H9 (cell line): ENCODE data around the gene TFR2. TPM values are rescaled to one million over a fixed set of nuclear protein-coding genes. Genes with fewer than 3 reads are reported as not detected.
A peak's percentile ranks its signal among the peaks of the same experiment; 100 is the strongest.

Source experiments
- DNase-seq: peaks from one replicate; pipeline ENCODE4 v3.0.0-alpha.2; 2017
- H2AFZ ChIP-seq: one replicate; pipeline ENCODE4 v1.6.1; 2013; ENCODE audit warnings: mild to moderate bottlenecking, low read length, control low read depth, moderate library complexity
- H2AK5ac ChIP-seq: 2 replicates; pipeline ENCODE4 v1.6.1; 2013; ENCODE audit warnings: low read length, control low read depth, mixed read lengths; ENCODE audit not compliant: insufficient read length
- H2BK120ac ChIP-seq: one replicate; pipeline ENCODE4 v1.6.1; 2013; ENCODE audit warnings: low read depth, mild to moderate bottlenecking, low read length, control low read depth, inconsistent platforms; ENCODE audit not compliant: poor library complexity, severe bottlenecking
- H2BK12ac ChIP-seq: 2 replicates; pipeline ENCODE4 v1.6.1; 2013; ENCODE audit warnings: low read length, control low read depth, mixed read lengths, low read depth; ENCODE audit not compliant: insufficient read length
- H2BK15ac ChIP-seq: 2 replicates; pipeline ENCODE4 v1.6.1; 2013; ENCODE audit warnings: low read depth, low read length, control low read depth
- H2BK20ac ChIP-seq: one replicate; pipeline ENCODE4 v1.6.1; 2013; ENCODE audit warnings: low read depth, mild to moderate bottlenecking, low read length, control low read depth, inconsistent platforms; ENCODE audit not compliant: poor library complexity, severe bottlenecking
- H2BK5ac ChIP-seq: 2 replicates; pipeline ENCODE4 v1.6.1; 2013; ENCODE audit warnings: low read length, control low read depth, mixed read lengths; ENCODE audit not compliant: insufficient read length
- H3K14ac ChIP-seq: 2 replicates; pipeline ENCODE4 v1.6.1; 2013; ENCODE audit warnings: low read length, control low read depth; ENCODE audit not compliant: insufficient read depth
- H3K18ac ChIP-seq: 2 replicates; pipeline ENCODE4 v1.6.1; 2013; ENCODE audit warnings: low read depth, mild to moderate bottlenecking, mixed read lengths, low read length, control low read depth; ENCODE audit not compliant: insufficient read length
- H3K23ac ChIP-seq: 2 replicates; pipeline ENCODE4 v1.6.1; 2013; ENCODE audit warnings: low read length, control low read depth, mixed read lengths, low read depth; ENCODE audit not compliant: insufficient read length
- H3K23me2 ChIP-seq: 2 replicates; pipeline ENCODE4 v1.6.1; 2013; ENCODE audit warnings: low read depth, mild to moderate bottlenecking, mixed read lengths, low read length, control low read depth; ENCODE audit not compliant: insufficient read length, poor library complexity, severe bottlenecking
- H3K27ac ChIP-seq: 2 replicates; pipeline ENCODE4 v1.5.1; 2013; ENCODE audit warnings: low read length, control low read depth, mixed read lengths, low read depth; ENCODE audit not compliant: insufficient read length
- H3K27me3 ChIP-seq: 2 replicates; pipeline ENCODE4 v1.6.1; 2013; ENCODE audit warnings: low read length, control low read depth, inconsistent platforms; ENCODE audit not compliant: insufficient read depth
- H3K4ac ChIP-seq: 2 replicates; pipeline ENCODE4 v1.6.1; 2013; ENCODE audit warnings: low read depth, mild to moderate bottlenecking, control low read depth, inconsistent platforms, low read length, moderate library complexity
- H3K4me1 ChIP-seq: 2 replicates; pipeline ENCODE4 v1.6.1; 2013; ENCODE audit warnings: low read length, control low read depth, inconsistent platforms; ENCODE audit not compliant: insufficient read depth
- H3K4me2 ChIP-seq: 2 replicates; pipeline ENCODE4 v1.6.1; 2013; ENCODE audit warnings: low read length, control low read depth, mixed read lengths; ENCODE audit not compliant: insufficient read length, insufficient read depth
- H3K56ac ChIP-seq: 2 replicates; pipeline ENCODE4 v1.6.1; 2013; ENCODE audit warnings: low read depth, mild to moderate bottlenecking, mixed read lengths, low read length, control low read depth; ENCODE audit not compliant: insufficient read length
- H3K79me1 ChIP-seq: 2 replicates; pipeline ENCODE4 v1.6.1; 2013; ENCODE audit warnings: low read depth, mild to moderate bottlenecking, moderate library complexity, low read length, control low read depth, inconsistent platforms; ENCODE audit not compliant: insufficient read depth, poor library complexity, severe bottlenecking
- H3K79me2 ChIP-seq: 2 replicates; pipeline ENCODE4 v1.6.1; 2013; ENCODE audit warnings: low read length, control low read depth, inconsistent platforms; ENCODE audit not compliant: insufficient read depth
- H3K9ac ChIP-seq: 2 replicates; pipeline ENCODE4 v1.6.1; 2013; ENCODE audit warnings: low read length, control low read depth, mixed read lengths; ENCODE audit not compliant: insufficient read length; ENCODE audit errors: extremely low read depth
- H3K9me3 ChIP-seq: one replicate; pipeline ENCODE4 v1.6.1; 2013; ENCODE audit warnings: low read depth, low read length, inconsistent platforms; ENCODE audit not compliant: control insufficient read depth
- H3T11ph ChIP-seq: one replicate; pipeline ENCODE4 v1.6.1; 2013; ENCODE audit warnings: mild to moderate bottlenecking, low read length, control low read depth, inconsistent platforms
- H4K20me1 ChIP-seq: one replicate; pipeline ENCODE4 v1.6.1; 2013; ENCODE audit not compliant: control insufficient read depth, insufficient read length, insufficient read depth
- H4K5ac ChIP-seq: 2 replicates; pipeline ENCODE4 v1.6.1; 2013; ENCODE audit warnings: low read depth, mild to moderate bottlenecking, mixed read lengths, low read length, control low read depth; ENCODE audit not compliant: insufficient read length
- H4K8ac ChIP-seq: replicated peaks from 2 replicates; pipeline ENCODE4 v1.6.1; 2013; ENCODE audit warnings: low read length, control low read depth, mixed read lengths, low read depth; ENCODE audit not compliant: insufficient read length
- H4K91ac ChIP-seq: 2 replicates; pipeline ENCODE4 v1.6.1; 2013; ENCODE audit warnings: low read depth, mild to moderate bottlenecking, moderate library complexity, mixed read lengths, low read length, control low read depth; ENCODE audit not compliant: insufficient read length
- H3K27ac Mint-ChIP-seq, 3 experiments: 2 replicates in 2 of 3; 3 replicates in 1 of 3; pipeline ENCODE4 v1.8.0; 2020 to 2021; ENCODE audit warnings: mixed read lengths in 3 of 3, mild to moderate bottlenecking in 1 of 3, moderate library complexity in 1 of 3
- H3K27me3 Mint-ChIP-seq: 2 replicates; pipeline ENCODE4 v1.8.0; 2021; ENCODE audit warnings: low read depth, mild to moderate bottlenecking, moderate library complexity, mixed read lengths
- H3K36me3 Mint-ChIP-seq, 3 experiments: 2 replicates in 2 of 3; 3 replicates in 1 of 3; pipeline ENCODE4 v1.8.0; 2020 to 2021; ENCODE audit warnings: low read depth in 3 of 3, mixed read lengths in 3 of 3; ENCODE audit not compliant: insufficient read depth in 1 of 3
- H3K4me1 Mint-ChIP-seq, 2 experiments: 2 replicates each; pipeline ENCODE4 v1.8.0; 2020; ENCODE audit warnings: mixed read lengths in 2 of 2
- H3K4me3 Mint-ChIP-seq, 2 experiments: 2 replicates in 1 of 2; 3 replicates in 1 of 2; pipeline ENCODE4 v1.8.0; 2020 to 2021; ENCODE audit warnings: mild to moderate bottlenecking in 2 of 2, mixed read lengths in 2 of 2, moderate library complexity in 1 of 2
- H3K9me3 Mint-ChIP-seq, 2 experiments: 2 replicates in 1 of 2; 3 replicates in 1 of 2; pipeline ENCODE4 v1.8.0; 2020; ENCODE audit warnings: mild to moderate bottlenecking in 2 of 2, mixed read lengths in 2 of 2, moderate library complexity in 1 of 2
- CTCF ChIP-seq: fragments of 200-600 bp; sonication (generic); conservative IDR thresholded peaks from 3 replicates; pipeline ENCODE4 v1.8.0; 2021; ENCODE audit warnings: antibody characterized with exemption, mild to moderate bottlenecking
- WGBS: extraction: QIAGEN DNeasy Blood & Tissue Kit; methylation state at CpG from one replicate; pipeline ENCODE4 v1.1.7; 2013; ENCODE audit warnings: missing lambda C conversion rate, low lambda C conversion rate, mixed read lengths; ENCODE audit not compliant: insufficient read length; ENCODE audit errors: extremely low coverage; 5-methylcytosine and 5-hydroxymethylcytosine counted together
- total RNA-seq: library from RNA; stranded (reverse); gene quantifications from 2 replicates; pipeline ENCODE4 v1.2.1, GENCODE V29; 2021

TFR2 gene
- total RNA-seq, 1 experiment from 2014 or later: 2.3 TPM

DNA sequence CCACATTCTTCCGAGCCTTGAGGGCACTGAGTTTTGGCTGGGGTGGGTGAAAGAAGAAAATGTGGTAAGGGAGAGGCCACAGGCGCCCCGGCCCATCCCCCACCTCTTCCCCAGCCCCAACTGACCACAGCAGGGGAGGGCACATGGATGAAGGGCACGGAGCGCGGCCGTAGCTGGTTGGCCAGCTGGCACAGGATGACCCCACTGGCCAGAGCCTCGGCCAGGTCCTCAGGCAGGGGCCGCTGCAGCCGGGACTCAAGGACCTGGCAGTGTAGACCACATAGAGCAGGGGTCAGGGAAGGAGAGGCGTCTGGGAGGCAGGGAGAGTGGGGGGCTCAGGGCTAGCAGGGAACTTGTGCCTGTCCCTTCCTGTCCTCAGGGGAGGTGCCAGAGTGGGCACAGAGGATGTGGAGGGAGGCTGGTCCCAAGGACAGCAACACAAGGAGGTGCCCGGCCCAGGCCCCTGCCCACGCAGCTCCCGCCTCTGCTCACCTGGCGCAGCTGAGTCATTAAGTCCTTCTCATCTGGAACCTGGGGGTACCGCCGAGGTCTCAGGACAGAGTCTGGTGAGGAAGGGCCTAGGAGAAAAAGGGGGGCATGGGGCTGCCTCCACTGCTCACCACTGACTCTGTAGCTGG, 65.5 kb downstream of the TFR2 start:
- H3K4ac ChIP-seq: no peak overlapping the region
- DNase-seq: peak; percentile 22

More for the DNA sequence above, 65.5 kb downstream of the TFR2 start:
- no peak for TF ChIP-seq CTCF
- Histone ChIP-seq H3K56ac (no peak overlapping the region), H3K27ac (no peak overlapping the region), H4K20me1 (no peaks in the 10 kb centered on the region), H3K23me2 (no peaks in the 10 kb centered on the region), H2BK15ac (no peak overlapping the region), H2BK120ac (no peak overlapping the region), H3K23ac (no peak overlapping the region), H3K4me2 (no peak overlapping the region), H3K9me3 (no peaks in the 10 kb centered on the region), H2AK5ac (no peak overlapping the region), H3K27me3 (no peaks in the 10 kb centered on the region), H2BK12ac (no peak overlapping the region), H3T11ph (no peak overlapping the region), H4K91ac (no peak overlapping the region), H3K18ac (no peak overlapping the region), H3K4me1 (peaks cover 5% of the 10 kb centered on the region; the same call in 1 of the 2 replicates), H2BK5ac (no peak overlapping the region), H3K79me2 (no peaks in the 10 kb centered on the region), H3K9ac (no peak overlapping the region), H4K8ac (no peak overlapping the region), H3K79me1 (no peaks in the 10 kb centered on the region), H3K14ac (no peak overlapping the region), H4K5ac (no peak overlapping the region), H2AFZ (no peak overlapping the region), H2BK20ac (no peak overlapping the region)
- Mint-ChIP-seq H3K27ac (no peak overlapping the region), H3K4me3 (no peak overlapping the region; a peak in 1 of 5 replicates), H3K36me3 (peaks cover 11 to 27% (median 23%) of the 10 kb centered on the region in 3 experiments; a peak in 6 of 7 replicates), H3K27me3 (peaks cover 2% of the 10 kb centered on the region; the same call in 1 of the 2 replicates), H3K4me1 (peaks cover 14 to 17% of the 10 kb centered on the region in 2 experiments), H3K9me3 (no peaks in the 10 kb centered on the region)
- no CpG with 5 or more reads among the region's 17 CpGs for WGBS
